MCF 10A (cell line): ENCODE measurements around the gene HSPB8. TPM values are rescaled to one million over a fixed set of nuclear protein-coding genes. Genes with fewer than 3 reads are reported as not detected.

Experiments
- Bru-seq: library from RNA; stranded (reverse); fragments of 400-500 nt; gene quantifications from one replicate; lab custom pipeline; 2021; lab: Mats Ljungman, UMichigan
- BruChase-seq, 2 experiments: library from RNA; stranded (reverse); fragments of 400-500 nt; gene quantifications; one replicate each; lab custom pipeline; 2021; lab: Mats Ljungman, UMichigan
- BruUV-seq: library from RNA; stranded (reverse); fragments of 400-500 nt; replicated peaks from 2 replicates; lab custom pipeline; 2021; lab: Mats Ljungman, UMichigan
- CTCF ChIA-PET: fragments of 300-600 bp; sonication (Branson Sonifier 250); formaldehyde crosslinking; extraction: SDS; loops from one replicate; lab custom pipeline; 2021; ENCODE audit warnings: antibody characterized with exemption, inconsistent platforms; lab: Yijun Ruan, JAX
- POLR2A ChIA-PET: fragments of 300-600, 350-650 bp; sonication (Branson Sonifier 250); formaldehyde crosslinking; extraction: SDS; loops from one replicate; lab custom pipeline; 2020; ENCODE audit warnings: antibody characterized with exemption, inconsistent platforms; lab: Yijun Ruan, JAX
- DNase-seq: peaks from one replicate; pipeline ENCODE4 v3.0.0-alpha.2; 2018; ENCODE audit not compliant: unreplicated experiment
- H3K27ac Mint-ChIP-seq: one replicate; pipeline ENCODE4 v1.8.0; 2022; ENCODE audit warnings: mild to moderate bottlenecking, low read depth, mixed read lengths; ENCODE audit not compliant: unreplicated experiment
- H3K27me3 Mint-ChIP-seq: one replicate; pipeline ENCODE4 v1.8.0; 2022; ENCODE audit warnings: mixed read lengths; ENCODE audit not compliant: insufficient read depth, unreplicated experiment
- H3K36me3 Mint-ChIP-seq: one replicate; pipeline ENCODE4 v1.8.0; 2022; ENCODE audit warnings: mild to moderate bottlenecking, moderate library complexity, mixed read lengths; ENCODE audit not compliant: insufficient read depth, unreplicated experiment
- H3K4me1 Mint-ChIP-seq: one replicate; pipeline ENCODE4 v1.8.0; 2022; ENCODE audit warnings: mixed read lengths; ENCODE audit not compliant: insufficient read depth, unreplicated experiment
- H3K4me3 Mint-ChIP-seq: one replicate; pipeline ENCODE4 v1.8.0; 2022; ENCODE audit warnings: mild to moderate bottlenecking, moderate library complexity, mixed read lengths; ENCODE audit not compliant: unreplicated experiment
- H3K9me3 Mint-ChIP-seq: one replicate; pipeline ENCODE4 v1.8.0; 2022; ENCODE audit warnings: mixed read lengths; ENCODE audit not compliant: unreplicated experiment
- intact Hi-C: fragments of 100-400 bp; cut with micrococcal nuclease; formaldehyde crosslinking; loops from 2 replicates; pipeline ENCODE4 v1.14.1; 2022
- long read RNA-seq: library from polyadenylated mRNA; stranded (forward); transcript quantifications from one replicate; pipeline ENCODE4 v2.0.0, GENCODE V29; 2022
- total RNA-seq: library from RNA; stranded (reverse); gene quantifications from 2 replicates; pipeline ENCODE4 v1.2.3, GENCODE V29; 2022
- TF ChIP-seq, protein P1 (sequence below): fragments of 200-600 bp; IDR thresholded peaks from one replicate; pipeline ENCODE4 v1.8.0; 2022; ENCODE audit warnings: antibody characterized with exemption, mild to moderate bottlenecking; ENCODE audit not compliant: unreplicated experiment

HSPB8 gene, protein sequence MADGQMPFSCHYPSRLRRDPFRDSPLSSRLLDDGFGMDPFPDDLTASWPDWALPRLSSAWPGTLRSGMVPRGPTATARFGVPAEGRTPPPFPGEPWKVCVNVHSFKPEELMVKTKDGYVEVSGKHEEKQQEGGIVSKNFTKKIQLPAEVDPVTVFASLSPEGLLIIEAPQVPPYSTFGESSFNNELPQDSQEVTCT
- total RNA-seq: 0.23 and 0.27 TPM in 2 replicates
- percentile 20 among the genes with signal in this experiment for Bru-seq, nascent RNA
- percentile 19 among the genes with signal in this experiment for BruChase-seq, experiment 1, labeled RNA remaining after a 6-hour chase
- percentile 15 among the genes with signal in this experiment for BruChase-seq, experiment 2, labeled RNA remaining after a 2-hour chase
- long read RNA-seq: 0 reads

DNA sequence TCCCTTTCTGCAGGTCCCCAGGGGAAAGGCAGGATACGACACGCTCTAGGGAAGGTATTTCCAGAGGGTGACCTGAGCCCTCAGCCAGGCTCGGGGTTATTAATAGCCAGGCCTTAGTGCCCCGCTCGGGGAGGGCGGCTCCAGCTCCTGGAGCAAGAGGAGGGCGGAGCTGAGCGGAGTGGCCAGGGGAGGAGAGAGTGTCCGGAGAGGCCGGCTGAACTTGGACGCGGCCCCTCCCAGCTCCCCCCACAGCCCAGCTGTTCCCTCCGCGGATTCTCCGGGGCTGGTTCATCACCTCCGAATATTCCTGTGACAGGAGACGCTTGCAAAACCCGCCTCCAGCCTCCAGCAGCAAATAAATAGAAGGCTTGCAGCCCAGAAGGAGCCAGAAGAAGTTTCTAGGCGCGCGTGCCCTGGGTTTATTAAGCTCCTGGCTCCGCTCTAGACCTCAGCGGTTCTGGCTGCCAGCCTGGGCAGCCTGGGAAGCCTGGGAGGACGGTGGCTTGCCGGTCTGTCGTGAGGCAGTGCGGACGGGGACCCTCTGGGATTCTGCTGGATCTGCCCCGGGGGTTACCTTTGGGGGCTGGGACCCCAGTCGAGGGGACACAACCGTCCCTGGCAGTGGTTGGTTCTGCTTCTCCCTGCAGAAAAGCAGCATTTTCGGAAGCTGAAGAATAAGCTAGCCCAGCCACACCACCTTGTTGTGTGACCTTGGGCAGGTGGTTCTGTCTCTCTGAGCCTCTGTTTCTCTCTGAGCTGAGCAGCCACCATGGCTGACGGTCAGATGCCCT, at the start of gene HSPB8:
HSPB8 (plus strand) TSS at position 388 of the 791 bp plus-strand sequence; CDS start at position 770, 382 bp downstream.
- no TSS peak for BruUV-seq
- POLR2A ChIA-PET: interaction anchor here (0.7 kb wide), 1 partner anchor 451 kb away, joined by 3 read pairs; no protein-coding TSS in a partner anchor
- H3K4me1 Mint-ChIP-seq: peaks cover 19% of the 10 kb centered on the region

GRCh38 chr12:119129827-119130434, 48.8 kb upstream of the HSPB8 start:
- Mint-ChIP-seq H3K27ac (no peak overlapping the region), H3K9me3 (peaks cover 14% of the 10 kb centered on the region), H3K4me1 (no peaks in the 10 kb centered on the region), H3K4me3 (no peak overlapping the region), H3K27me3 (no peaks in the 10 kb centered on the region), H3K36me3 (no peaks in the 10 kb centered on the region)
- ChIA-PET POLR2A (no interaction called here), CTCF (no interaction called here)
- DNase-seq: no peak
- intact Hi-C loops: no loop called here
- BruUV-seq: no TSS peak
- TF ChIP-seq, protein P1, sequence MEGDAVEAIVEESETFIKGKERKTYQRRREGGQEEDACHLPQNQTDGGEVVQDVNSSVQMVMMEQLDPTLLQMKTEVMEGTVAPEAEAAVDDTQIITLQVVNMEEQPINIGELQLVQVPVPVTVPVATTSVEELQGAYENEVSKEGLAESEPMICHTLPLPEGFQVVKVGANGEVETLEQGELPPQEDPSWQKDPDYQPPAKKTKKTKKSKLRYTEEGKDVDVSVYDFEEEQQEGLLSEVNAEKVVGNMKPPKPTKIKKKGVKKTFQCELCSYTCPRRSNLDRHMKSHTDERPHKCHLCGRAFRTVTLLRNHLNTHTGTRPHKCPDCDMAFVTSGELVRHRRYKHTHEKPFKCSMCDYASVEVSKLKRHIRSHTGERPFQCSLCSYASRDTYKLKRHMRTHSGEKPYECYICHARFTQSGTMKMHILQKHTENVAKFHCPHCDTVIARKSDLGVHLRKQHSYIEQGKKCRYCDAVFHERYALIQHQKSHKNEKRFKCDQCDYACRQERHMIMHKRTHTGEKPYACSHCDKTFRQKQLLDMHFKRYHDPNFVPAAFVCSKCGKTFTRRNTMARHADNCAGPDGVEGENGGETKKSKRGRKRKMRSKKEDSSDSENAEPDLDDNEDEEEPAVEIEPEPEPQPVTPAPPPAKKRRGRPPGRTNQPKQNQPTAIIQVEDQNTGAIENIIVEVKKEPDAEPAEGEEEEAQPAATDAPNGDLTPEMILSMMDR: no peak

More for the DNA sequence above, at the start of gene HSPB8:
- intact Hi-C loops: loop anchor here (10.0 kb wide), 1 partner anchor 46 kb away; no protein-coding TSS in a partner anchor
- CTCF ChIA-PET: interaction anchor here (0.6 to 1.1 kb wide), 2 partner anchors 465 to 489 kb away, joined by 3 read pairs; partner anchors contain the start of gene PRKAB1
- Mint-ChIP-seq H3K9me3 (no peaks in the 10 kb centered on the region), H3K27me3 (no peaks in the 10 kb centered on the region), H3K4me3 (peak within 1 kb of the TSS; percentile 26), H3K36me3 (no peaks in the 10 kb centered on the region), H3K27ac (peak within 1 kb of the TSS; percentile 40)
- TF ChIP-seq, protein P1: no peak
- DNase-seq: peak; percentile 70

- no peaks in the 10 kb centered on the region for H3K27me3 Mint-ChIP-seq
- H3K4me3 Mint-ChIP-seq: no peak overlapping the region
- TF ChIP-seq, protein P1: no peak
- H3K36me3 Mint-ChIP-seq: no peaks in the 10 kb centered on the region
- CTCF ChIA-PET: no interaction called here
- H3K9me3 Mint-ChIP-seq: peaks cover 14% of the 10 kb centered on the region
- DNase-seq: no peak
- H3K27ac Mint-ChIP-seq: no peak overlapping the region
- BruUV-seq: no TSS peak
- POLR2A ChIA-PET: no interaction called here
- no peaks in the 10 kb centered on the region for H3K4me1 Mint-ChIP-seq
- intact Hi-C loops: no loop called here
Observed at GRCh38 chr12:119130523-119130922, 48.2 kb upstream of the HSPB8 start.
